Kidney (tissue), 14 donors: ENCODE data around the gene ERFL. TPM values are rescaled to one million over a fixed set of nuclear protein-coding genes. Genes with fewer than 3 reads are reported as not detected.

Experiments used
- DNase-seq, 5 donors: peaks; one replicate each; pipeline ENCODE4 v3.0.0-alpha.2; 2013 to 2020
- FAIRE-seq: peaks from 2 replicates; lab custom pipeline; 2012; peaks lifted over from hg19 to GRCh38; lab: Jason Lieb, UNC
- H3K27ac ChIP-seq, 2 donors: one replicate each; pipeline ENCODE4 v1.7.0; 2013; ENCODE audit warnings: low read depth in 2 of 2, low read length in 2 of 2, inconsistent platforms in 1 of 2
- H3K27me3 ChIP-seq: one replicate; pipeline ENCODE4 v1.7.1; 2013; ENCODE audit warnings: low read length, inconsistent platforms; ENCODE audit not compliant: control insufficient read depth, insufficient read depth
- H3K36me3 ChIP-seq, 3 donors: one replicate each; pipeline versions ENCODE4 v1.7.0 to v1.7.1; 2013; ENCODE audit warnings: low read length in 3 of 3, control low read depth in 1 of 3, inconsistent platforms in 1 of 3; ENCODE audit not compliant: insufficient read depth in 3 of 3, control insufficient read depth in 2 of 3
- H3K4me1 ChIP-seq, 3 donors: one replicate each; pipeline versions ENCODE4 v1.7.0 to v1.7.1; 2013; ENCODE audit warnings: low read length in 3 of 3, inconsistent platforms in 1 of 3, low read depth in 1 of 3; ENCODE audit not compliant: control insufficient read depth in 2 of 3, insufficient read depth in 2 of 3
- H3K4me3 ChIP-seq, 3 donors: one replicate each; pipeline versions ENCODE4 v1.7.0 to v1.8.1; 2013; ENCODE audit warnings: low read length in 3 of 3, control low read depth in 1 of 3, inconsistent platforms in 1 of 3
- H3K9ac ChIP-seq, 3 donors: one replicate each; pipeline versions ENCODE4 v1.7.0 to v1.7.1; 2013; ENCODE audit warnings: low read length in 3 of 3, control low read depth in 1 of 3, inconsistent platforms in 1 of 3
- H3K9me3 ChIP-seq, 3 donors: one replicate each; pipeline versions ENCODE4 v1.7.0 to v1.7.1; 2013; ENCODE audit warnings: low read length in 3 of 3, control low read depth in 1 of 3, inconsistent platforms in 1 of 3; ENCODE audit not compliant: control insufficient read depth in 2 of 3, insufficient read depth in 1 of 3
- intact Hi-C: fragments of 100-400 bp; cut with DNase I; formaldehyde crosslinking; loops from one replicate; pipeline ENCODE4 v1.11.1; 2022
- polyA plus RNA-seq: library from polyadenylated mRNA; stranded (reverse); fragments of 350-450 nt; fragmentation: Illumina TruSeq; extraction: RNeasy Lipid Tissue Mini Kit (QIAGEN cat#74804); gene quantifications from one replicate; pipeline ENCODE4 v1.2.3, GENCODE V29; 2014; ENCODE audit warnings: low read depth, low replicate concordance; ENCODE audit not compliant: insufficient read depth
- total RNA-seq: library from RNA; stranded (reverse); fragmentation: NEBNext Ultra II Directional; extraction: Animal tissue kit (Norgen Biotek cat#: 25700); gene quantifications from one replicate; pipeline ENCODE4 v1.2.1, GENCODE V29; 2021
- TF ChIP-seq, protein P1 (sequence below): IDR thresholded peaks from 3 replicates; pipeline ENCODE4 v1.5.1; 2012; ENCODE audit warnings: mild to moderate bottlenecking, moderate library complexity, borderline replicate concordance; ENCODE audit not compliant: insufficient read depth; ENCODE audit errors: extremely low read depth
- donor health status: control.
- donor health status: control.
- donor health status: control.
- donor health status: control.
- donor health status: control.
- donor health status: DM: yes; HTN: yes; CAD: no.
- donor health status: Normal renal cell carcinoma (clear cell type).

ERFL gene
- total and polyA plus RNA-seq, 2 donors from 2014 or later, result 0.69 TPM; not detected in 1

DNA sequence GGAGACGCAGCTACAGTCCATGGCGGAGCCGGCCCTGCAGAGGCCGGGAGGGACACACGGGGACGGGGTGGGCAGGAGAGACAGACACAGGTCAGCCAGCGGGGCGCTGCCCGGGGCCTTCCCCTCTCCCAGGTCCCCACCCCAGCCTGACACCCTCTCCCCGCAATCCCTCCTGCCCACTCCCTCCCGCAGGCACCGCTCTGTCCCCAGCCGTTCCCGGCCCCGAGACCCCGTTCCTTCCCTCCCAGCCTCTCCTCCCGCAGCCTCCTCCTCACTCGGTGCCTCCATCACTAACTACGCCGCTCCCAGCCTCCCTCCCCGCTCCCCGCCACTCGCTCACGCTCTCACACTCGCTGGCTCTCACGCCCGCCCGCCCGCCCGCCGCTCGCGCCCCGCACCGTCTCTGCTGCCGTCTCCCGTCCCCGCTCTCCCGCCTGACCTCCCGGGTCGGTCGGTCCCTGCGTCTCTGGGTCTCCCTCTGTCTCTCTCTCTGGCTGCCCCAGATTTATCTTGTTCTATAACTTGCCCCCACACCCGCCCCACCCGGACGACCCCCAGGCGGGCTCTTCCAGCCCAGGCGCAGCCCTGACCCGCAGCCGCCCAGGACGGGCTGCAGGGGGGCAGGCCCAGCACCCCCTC is 15.2 kb downstream of the ERFL start:
- FAIRE-seq (no peak), DNase-seq (no peak)
- Histone ChIP-seq H3K36me3 (no peaks in the 10 kb centered on the region), H3K9ac (no peak overlapping the region), H3K9me3 (no peaks in the 10 kb centered on the region), H3K4me3 (no peak overlapping the region), H3K27me3 (peaks cover 48% of the 10 kb centered on the region), H3K27ac (no peak overlapping the region), H3K4me1 (no peaks in the 10 kb centered on the region)
- TF ChIP-seq, protein P1, sequence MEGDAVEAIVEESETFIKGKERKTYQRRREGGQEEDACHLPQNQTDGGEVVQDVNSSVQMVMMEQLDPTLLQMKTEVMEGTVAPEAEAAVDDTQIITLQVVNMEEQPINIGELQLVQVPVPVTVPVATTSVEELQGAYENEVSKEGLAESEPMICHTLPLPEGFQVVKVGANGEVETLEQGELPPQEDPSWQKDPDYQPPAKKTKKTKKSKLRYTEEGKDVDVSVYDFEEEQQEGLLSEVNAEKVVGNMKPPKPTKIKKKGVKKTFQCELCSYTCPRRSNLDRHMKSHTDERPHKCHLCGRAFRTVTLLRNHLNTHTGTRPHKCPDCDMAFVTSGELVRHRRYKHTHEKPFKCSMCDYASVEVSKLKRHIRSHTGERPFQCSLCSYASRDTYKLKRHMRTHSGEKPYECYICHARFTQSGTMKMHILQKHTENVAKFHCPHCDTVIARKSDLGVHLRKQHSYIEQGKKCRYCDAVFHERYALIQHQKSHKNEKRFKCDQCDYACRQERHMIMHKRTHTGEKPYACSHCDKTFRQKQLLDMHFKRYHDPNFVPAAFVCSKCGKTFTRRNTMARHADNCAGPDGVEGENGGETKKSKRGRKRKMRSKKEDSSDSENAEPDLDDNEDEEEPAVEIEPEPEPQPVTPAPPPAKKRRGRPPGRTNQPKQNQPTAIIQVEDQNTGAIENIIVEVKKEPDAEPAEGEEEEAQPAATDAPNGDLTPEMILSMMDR, result no peak
- intact Hi-C loops, result no loop called here

DNA sequence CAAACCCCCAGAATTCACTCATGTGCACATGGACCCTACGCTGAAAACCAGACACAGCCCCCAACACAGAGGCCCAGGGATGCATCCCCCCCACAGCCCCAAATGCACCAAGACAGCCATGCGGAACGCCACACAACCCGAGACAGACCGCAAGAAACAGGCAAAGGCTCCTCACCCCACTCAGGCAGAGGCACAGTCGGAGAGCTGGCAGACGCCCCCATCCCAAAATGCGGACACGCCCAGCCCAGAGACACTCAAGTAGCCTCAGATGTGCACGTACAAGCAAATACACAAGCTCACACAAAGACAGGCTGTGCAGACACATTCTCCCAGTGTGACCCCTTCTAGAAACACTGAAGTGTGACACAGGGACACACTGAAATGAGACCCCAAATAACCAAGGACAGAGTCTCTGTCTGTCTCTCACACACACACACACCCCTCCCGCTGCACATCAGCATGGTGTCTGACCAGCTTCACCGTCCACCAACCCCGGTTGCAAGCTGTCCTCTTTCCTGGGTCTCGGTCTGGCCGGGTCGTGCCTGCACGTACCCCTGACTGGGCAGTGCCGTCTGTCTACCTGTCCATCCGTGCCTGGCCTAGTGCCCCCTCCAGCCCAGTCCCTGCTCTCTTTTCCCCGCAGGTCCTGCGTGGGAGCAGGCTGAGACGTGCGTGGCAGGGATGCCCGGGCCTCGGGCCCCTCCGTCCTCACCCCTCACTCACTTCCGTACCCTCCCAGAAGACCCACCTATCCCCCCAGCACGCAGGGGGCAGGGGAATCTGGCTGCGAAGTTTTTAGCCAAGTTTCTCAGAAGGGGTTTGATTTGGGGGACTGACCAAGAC is 16.1 kb downstream of the ERFL start:
- FAIRE-seq, result no peak
- intact Hi-C loops, result no loop called here
- DNase-seq, result peak in 1 of 5 donors; percentile 65
- no peaks in the 10 kb centered on the region for H3K4me1 ChIP-seq
- H3K9ac ChIP-seq, result no peak overlapping the region
- no peaks in the 10 kb centered on the region for H3K9me3 ChIP-seq
- H3K27ac ChIP-seq, result no peak overlapping the region
- peaks cover 46% of the 10 kb centered on the region for H3K27me3 ChIP-seq
- TF ChIP-seq, protein P1, result no peak
- H3K4me3 ChIP-seq, result no peak overlapping the region
- no peaks in the 10 kb centered on the region for H3K36me3 ChIP-seq

DNA sequence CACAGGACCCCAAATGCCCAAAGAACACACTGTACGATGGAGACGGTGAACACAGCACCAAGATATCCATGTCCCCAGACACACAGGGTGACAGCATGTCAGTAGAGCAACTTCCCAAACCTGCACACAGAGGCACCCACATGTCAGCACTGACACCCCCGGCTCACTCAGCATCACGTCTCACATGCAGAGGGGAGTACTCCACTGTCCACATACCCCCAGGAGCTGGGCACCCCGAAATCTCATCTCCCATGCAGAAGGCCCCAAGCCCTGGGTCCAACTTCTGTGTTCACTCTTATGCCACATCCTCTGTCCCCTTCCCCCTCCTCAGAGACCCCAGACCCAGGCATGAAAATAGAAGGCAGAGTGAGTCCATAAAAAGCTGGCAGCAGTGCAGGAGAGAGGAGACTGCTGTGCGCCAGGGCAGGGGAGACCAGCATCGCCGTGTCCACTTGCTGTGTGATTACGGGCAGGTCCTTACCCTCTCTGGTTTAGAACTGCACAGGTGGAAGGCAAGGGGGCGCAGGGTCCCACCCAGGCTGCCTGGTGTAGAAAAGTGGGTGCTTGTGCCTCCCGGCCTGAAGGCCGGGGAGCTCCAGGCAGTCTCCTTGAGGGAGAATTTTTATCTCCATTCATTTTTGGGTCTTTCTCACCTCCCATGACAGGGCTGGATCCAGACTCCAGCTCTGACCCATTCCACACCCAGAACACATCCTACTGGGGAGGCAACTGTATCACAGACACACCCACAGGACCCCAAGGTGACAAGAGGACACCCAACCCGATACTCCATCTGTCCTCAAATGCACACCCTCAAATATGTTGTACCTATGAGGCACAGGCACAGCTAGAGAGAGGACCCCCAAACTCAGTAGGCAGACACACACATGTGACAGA is 17.0 kb downstream of the ERFL start:
- Histone ChIP-seq H3K9ac (no peak overlapping the region), H3K4me3 (no peak overlapping the region), H3K9me3 (no peaks in the 10 kb centered on the region), H3K4me1 (no peaks in the 10 kb centered on the region), H3K36me3 (no peaks in the 10 kb centered on the region), H3K27ac (no peak overlapping the region), H3K27me3 (peaks cover 37% of the 10 kb centered on the region)
- DNase-seq (peak in 1 of 5 donors; percentile 54), FAIRE-seq (no peak)
- intact Hi-C loops, result no loop called here
- TF ChIP-seq, protein P1, result no peak
